Liver (tissue), 9 donors: ENCODE data around the gene CDHR5. TPM values are rescaled to one million over a fixed set of nuclear protein-coding genes. Genes with fewer than 3 reads are reported as not detected.

Experiments used
- DNase-seq: peaks from one replicate; pipeline ENCODE4 v3.0.0-alpha.2; 2017; ENCODE audit warnings: low spot score
- H3K27ac ChIP-seq, 2 donors: one replicate each; pipeline ENCODE4 v1.7.0; 2013; ENCODE audit warnings: inconsistent platforms in 2 of 2, low read length in 2 of 2, control low read depth in 1 of 2, low read depth in 1 of 2, mild to moderate bottlenecking in 1 of 2
- H3K27me3 ChIP-seq, 4 donors: one replicate each; pipeline versions ENCODE4 v1.6.1 to v1.7.0; 2013; ENCODE audit warnings: low read length in 3 of 4, inconsistent platforms in 1 of 4, mild to moderate bottlenecking in 1 of 4, moderate library complexity in 1 of 4; ENCODE audit not compliant: control insufficient read depth in 4 of 4, insufficient read depth in 4 of 4
- H3K36me3 ChIP-seq, 4 donors: one replicate each; pipeline versions ENCODE4 v1.6.1 to v1.7.0; 2013; ENCODE audit warnings: low read length in 3 of 4, mild to moderate bottlenecking in 3 of 4, low read depth in 1 of 4, moderate library complexity in 1 of 4; ENCODE audit not compliant: control insufficient read depth in 4 of 4, insufficient read depth in 3 of 4
- H3K4me1 ChIP-seq, 4 donors: one replicate each; pipeline versions ENCODE4 v1.6.1 to v1.7.0; 2013; ENCODE audit warnings: low read length in 3 of 4, mild to moderate bottlenecking in 3 of 4, moderate library complexity in 1 of 4; ENCODE audit not compliant: control insufficient read depth in 4 of 4, insufficient read depth in 4 of 4
- H3K4me3 ChIP-seq, 3 donors: one replicate each; pipeline versions ENCODE4 v1.6.1 to v1.7.0; 2013; ENCODE audit warnings: low read length in 3 of 3, control low read depth in 1 of 3, low read depth in 1 of 3, mild to moderate bottlenecking in 1 of 3
- H3K9ac ChIP-seq, 2 donors: one replicate each; pipeline ENCODE4 v1.7.0; 2013; ENCODE audit warnings: low read length in 2 of 2, mild to moderate bottlenecking in 2 of 2, moderate library complexity in 2 of 2, control low read depth in 1 of 2, low read depth in 1 of 2
- H3K9me3 ChIP-seq, 4 donors: one replicate each; pipeline versions ENCODE4 v1.6.1 to v1.7.0; 2013; ENCODE audit warnings: low read length in 3 of 4; ENCODE audit not compliant: control insufficient read depth in 4 of 4
- EGR1 ChIP-seq, 2 donors: IDR thresholded peaks; 2 replicates each; pipeline ENCODE4 v1.6.1; 2016 to 2018; ENCODE audit warnings: antibody characterized with exemption in 2 of 2, low read depth in 2 of 2
- FOXA1 ChIP-seq: IDR thresholded peaks from 2 replicates; pipeline ENCODE4 v1.6.1; 2016; ENCODE audit warnings: antibody characterized with exemption
- FOXA2 ChIP-seq: IDR thresholded peaks from 2 replicates; pipeline ENCODE4 v1.6.1; 2016; ENCODE audit warnings: antibody characterized with exemption
- GABPA ChIP-seq, 2 donors: IDR thresholded peaks in 1 of 2; conservative IDR thresholded peaks in 1 of 2; 2 replicates each; pipeline ENCODE4 v1.6.1; 2016; ENCODE audit warnings: antibody characterized with exemption in 2 of 2, mild to moderate bottlenecking in 1 of 2, moderate library complexity in 1 of 2
- HNF4A ChIP-seq, 2 donors: conservative IDR thresholded peaks; 2 replicates each; pipeline ENCODE4 v1.6.1; 2016; ENCODE audit warnings: antibody characterized with exemption in 2 of 2, mild to moderate bottlenecking in 2 of 2
- HNF4G ChIP-seq: IDR thresholded peaks from 2 replicates; pipeline ENCODE4 v1.6.1; 2016; ENCODE audit warnings: antibody characterized with exemption
- JUND ChIP-seq, 2 donors: IDR thresholded peaks; 2 replicates each; pipeline ENCODE4 v1.6.1; 2016; ENCODE audit warnings: antibody characterized with exemption in 2 of 2
- NR2F2 ChIP-seq: IDR thresholded peaks from 2 replicates; pipeline ENCODE4 v1.6.1; 2016; ENCODE audit warnings: antibody characterized with exemption
- RAD21 ChIP-seq, 2 donors: IDR thresholded peaks; 2 replicates each; pipeline ENCODE4 v1.6.1; 2016; ENCODE audit warnings: antibody characterized with exemption in 2 of 2, mild to moderate bottlenecking in 2 of 2
- RXRA ChIP-seq, 2 donors: IDR thresholded peaks; 2 replicates each; pipeline ENCODE4 v1.6.1; 2017 to 2018; ENCODE audit warnings: antibody characterized with exemption in 2 of 2, mild to moderate bottlenecking in 1 of 2
- SP1 ChIP-seq: IDR thresholded peaks from 2 replicates; pipeline ENCODE4 v1.6.1; 2018; ENCODE audit warnings: antibody characterized with exemption, mild to moderate bottlenecking
- TAF1 ChIP-seq: conservative IDR thresholded peaks from 2 replicates; pipeline ENCODE4 v1.6.1; 2016; ENCODE audit warnings: antibody characterized with exemption, mild to moderate bottlenecking
- YY1 ChIP-seq: IDR thresholded peaks from 2 replicates; pipeline ENCODE4 v1.6.1; 2016; ENCODE audit warnings: antibody characterized with exemption, mild to moderate bottlenecking
- WGBS: extraction: QIAGEN DNeasy Blood & Tissue Kit; methylation state at CpG from one replicate; pipeline ENCODE4 v1.1.7; 2013; 5-methylcytosine and 5-hydroxymethylcytosine counted together
- polyA plus RNA-seq, 2 donors: library from polyadenylated mRNA; stranded (reverse) in 1 of 2; unstranded in 1 of 2; fragments of 200-250 nt in 1 of 2; fragments of >200 nt in 1 of 2; fragmentation: Nextera tagmentation in 1 of 2; extraction: Ambion mirVana in 1 of 2; gene quantifications; one replicate each; pipeline versions ENCODE4 v1.2.1 to v1.2.3, GENCODE V29; 2013 to 2015
- total RNA-seq, 2 donors: library from RNA; depleted of rRNA; stranded (reverse); fragments of >200 nt; gene quantifications; one replicate each; pipeline ENCODE4 v1.2.3, GENCODE V29; 2014
- TF ChIP-seq, protein P1 (sequence below): IDR thresholded peaks from 2 replicates; pipeline ENCODE4 v1.6.1; 2016; ENCODE audit warnings: antibody characterized with exemption
- TF ChIP-seq, protein P2 (sequence below): fragments of 150-350 bp; IDR thresholded peaks from 2 replicates; pipeline ENCODE4 v1.5.1; 2017; ENCODE audit warnings: improper control_type of control experiment, low read depth, low read length; ENCODE audit not compliant: missing input control
- TF ChIP-seq, protein P3 (sequence below): IDR thresholded peaks from 2 replicates; pipeline ENCODE4 v1.6.1; 2016; ENCODE audit warnings: antibody characterized with exemption
- TF ChIP-seq, protein P4 (sequence below): IDR thresholded peaks from 2 replicates; pipeline ENCODE4 v1.6.1; 2016; ENCODE audit warnings: antibody characterized with exemption, mild to moderate bottlenecking
- TF ChIP-seq, protein P5 (sequence below): IDR thresholded peaks from 2 replicates; pipeline ENCODE4 v1.6.1; 2016; ENCODE audit warnings: antibody characterized with exemption
- donor health status: healthy.
- donor health status: healthy.
- donor health status: healthy.
- donor health status: healthy.
- donor health status: healthy.

Gene CDHR5
- total and polyA plus RNA-seq, 4 donors: 29.4 to 86.2 (median 57.2) TPM

DNA sequence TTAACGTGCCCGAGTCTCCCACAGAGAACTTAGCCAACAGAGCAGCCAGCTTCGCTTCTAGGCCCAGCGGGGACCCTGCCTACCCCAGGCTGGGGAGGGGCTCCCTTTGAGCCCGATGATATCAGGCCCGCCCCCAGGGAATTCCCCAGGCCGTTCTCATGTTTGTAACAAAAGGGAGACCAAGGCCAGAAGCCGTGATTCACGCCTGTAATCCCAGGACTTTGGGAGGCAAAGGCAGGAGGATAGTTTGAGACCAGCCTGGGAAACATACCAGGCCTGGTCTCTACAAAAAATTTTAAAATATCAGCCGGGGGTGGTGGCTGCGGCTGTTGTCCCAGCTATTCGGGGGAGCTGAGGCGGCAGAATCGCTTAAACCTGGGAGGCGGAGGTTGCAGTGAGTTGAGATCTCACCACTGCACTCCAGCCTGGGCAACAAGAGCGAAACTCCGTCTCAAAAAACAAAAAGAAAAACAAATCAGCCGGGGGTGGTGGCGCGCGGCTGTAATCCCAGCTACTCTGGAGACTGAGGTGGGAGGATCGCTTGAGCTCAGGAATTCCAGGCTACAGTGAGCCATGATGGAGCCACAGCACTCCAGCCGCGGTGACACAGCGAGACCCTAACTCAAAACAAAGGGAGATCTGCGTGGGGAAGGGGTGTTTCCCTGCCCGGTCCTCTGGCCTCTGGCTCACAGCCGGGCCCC lies 14.0 kb upstream of the CDHR5 start:
- H3K4me3 ChIP-seq: no peak overlapping the region

More for the DNA sequence above, 14.0 kb upstream of the CDHR5 start:
- H3K4me1 ChIP-seq: peaks cover 3 to 20% (median 7%) of the 10 kb centered on the region in 4 donors
- H3K9me3 ChIP-seq: no peaks in the 10 kb centered on the region
- H3K36me3 ChIP-seq: peaks cover 0 to 5% (median under 1%) of the 10 kb centered on the region in 4 donors
- TF ChIP-seq FOXA2: no peak
- no peak for TF ChIP-seq HNF4A (conservative IDR thresholded peaks at IDR 0.05)
- TF ChIP-seq EGR1 (IDR thresholded peaks at IDR 0.05; ENCODE audit: low read depth in 2 of 2): no peak
- TF ChIP-seq HNF4G: no peak
- TF ChIP-seq YY1: no peak
- no peak for TF ChIP-seq TAF1
- TF ChIP-seq JUND (IDR thresholded peaks at IDR 0.05): no peak
- TF ChIP-seq, protein P1, sequence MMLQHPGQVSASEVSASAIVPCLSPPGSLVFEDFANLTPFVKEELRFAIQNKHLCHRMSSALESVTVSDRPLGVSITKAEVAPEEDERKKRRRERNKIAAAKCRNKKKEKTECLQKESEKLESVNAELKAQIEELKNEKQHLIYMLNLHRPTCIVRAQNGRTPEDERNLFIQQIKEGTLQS: no peak
- TF ChIP-seq GABPA (IDR thresholded peaks at IDR 0.05 in 1 of 2, conservative IDR thresholded peaks at IDR 0.05 in 1 of 2): no peak
- TF ChIP-seq RAD21 (IDR thresholded peaks at IDR 0.05): no peak
- no peak for TF ChIP-seq NR2F2
- TF ChIP-seq, protein P2, sequence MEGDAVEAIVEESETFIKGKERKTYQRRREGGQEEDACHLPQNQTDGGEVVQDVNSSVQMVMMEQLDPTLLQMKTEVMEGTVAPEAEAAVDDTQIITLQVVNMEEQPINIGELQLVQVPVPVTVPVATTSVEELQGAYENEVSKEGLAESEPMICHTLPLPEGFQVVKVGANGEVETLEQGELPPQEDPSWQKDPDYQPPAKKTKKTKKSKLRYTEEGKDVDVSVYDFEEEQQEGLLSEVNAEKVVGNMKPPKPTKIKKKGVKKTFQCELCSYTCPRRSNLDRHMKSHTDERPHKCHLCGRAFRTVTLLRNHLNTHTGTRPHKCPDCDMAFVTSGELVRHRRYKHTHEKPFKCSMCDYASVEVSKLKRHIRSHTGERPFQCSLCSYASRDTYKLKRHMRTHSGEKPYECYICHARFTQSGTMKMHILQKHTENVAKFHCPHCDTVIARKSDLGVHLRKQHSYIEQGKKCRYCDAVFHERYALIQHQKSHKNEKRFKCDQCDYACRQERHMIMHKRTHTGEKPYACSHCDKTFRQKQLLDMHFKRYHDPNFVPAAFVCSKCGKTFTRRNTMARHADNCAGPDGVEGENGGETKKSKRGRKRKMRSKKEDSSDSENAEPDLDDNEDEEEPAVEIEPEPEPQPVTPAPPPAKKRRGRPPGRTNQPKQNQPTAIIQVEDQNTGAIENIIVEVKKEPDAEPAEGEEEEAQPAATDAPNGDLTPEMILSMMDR: no peak
- TF ChIP-seq FOXA1: no peak
- TF ChIP-seq, protein P3, sequence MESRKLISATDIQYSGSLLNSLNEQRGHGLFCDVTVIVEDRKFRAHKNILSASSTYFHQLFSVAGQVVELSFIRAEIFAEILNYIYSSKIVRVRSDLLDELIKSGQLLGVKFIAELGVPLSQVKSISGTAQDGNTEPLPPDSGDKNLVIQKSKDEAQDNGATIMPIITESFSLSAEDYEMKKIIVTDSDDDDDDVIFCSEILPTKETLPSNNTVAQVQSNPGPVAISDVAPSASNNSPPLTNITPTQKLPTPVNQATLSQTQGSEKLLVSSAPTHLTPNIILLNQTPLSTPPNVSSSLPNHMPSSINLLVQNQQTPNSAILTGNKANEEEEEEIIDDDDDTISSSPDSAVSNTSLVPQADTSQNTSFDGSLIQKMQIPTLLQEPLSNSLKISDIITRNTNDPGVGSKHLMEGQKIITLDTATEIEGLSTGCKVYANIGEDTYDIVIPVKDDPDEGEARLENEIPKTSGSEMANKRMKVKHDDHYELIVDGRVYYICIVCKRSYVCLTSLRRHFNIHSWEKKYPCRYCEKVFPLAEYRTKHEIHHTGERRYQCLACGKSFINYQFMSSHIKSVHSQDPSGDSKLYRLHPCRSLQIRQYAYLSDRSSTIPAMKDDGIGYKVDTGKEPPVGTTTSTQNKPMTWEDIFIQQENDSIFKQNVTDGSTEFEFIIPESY: no peak
- TF ChIP-seq, protein P4, sequence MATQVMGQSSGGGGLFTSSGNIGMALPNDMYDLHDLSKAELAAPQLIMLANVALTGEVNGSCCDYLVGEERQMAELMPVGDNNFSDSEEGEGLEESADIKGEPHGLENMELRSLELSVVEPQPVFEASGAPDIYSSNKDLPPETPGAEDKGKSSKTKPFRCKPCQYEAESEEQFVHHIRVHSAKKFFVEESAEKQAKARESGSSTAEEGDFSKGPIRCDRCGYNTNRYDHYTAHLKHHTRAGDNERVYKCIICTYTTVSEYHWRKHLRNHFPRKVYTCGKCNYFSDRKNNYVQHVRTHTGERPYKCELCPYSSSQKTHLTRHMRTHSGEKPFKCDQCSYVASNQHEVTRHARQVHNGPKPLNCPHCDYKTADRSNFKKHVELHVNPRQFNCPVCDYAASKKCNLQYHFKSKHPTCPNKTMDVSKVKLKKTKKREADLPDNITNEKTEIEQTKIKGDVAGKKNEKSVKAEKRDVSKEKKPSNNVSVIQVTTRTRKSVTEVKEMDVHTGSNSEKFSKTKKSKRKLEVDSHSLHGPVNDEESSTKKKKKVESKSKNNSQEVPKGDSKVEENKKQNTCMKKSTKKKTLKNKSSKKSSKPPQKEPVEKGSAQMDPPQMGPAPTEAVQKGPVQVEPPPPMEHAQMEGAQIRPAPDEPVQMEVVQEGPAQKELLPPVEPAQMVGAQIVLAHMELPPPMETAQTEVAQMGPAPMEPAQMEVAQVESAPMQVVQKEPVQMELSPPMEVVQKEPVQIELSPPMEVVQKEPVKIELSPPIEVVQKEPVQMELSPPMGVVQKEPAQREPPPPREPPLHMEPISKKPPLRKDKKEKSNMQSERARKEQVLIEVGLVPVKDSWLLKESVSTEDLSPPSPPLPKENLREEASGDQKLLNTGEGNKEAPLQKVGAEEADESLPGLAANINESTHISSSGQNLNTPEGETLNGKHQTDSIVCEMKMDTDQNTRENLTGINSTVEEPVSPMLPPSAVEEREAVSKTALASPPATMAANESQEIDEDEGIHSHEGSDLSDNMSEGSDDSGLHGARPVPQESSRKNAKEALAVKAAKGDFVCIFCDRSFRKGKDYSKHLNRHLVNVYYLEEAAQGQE: no peak
- TF ChIP-seq, protein P5, sequence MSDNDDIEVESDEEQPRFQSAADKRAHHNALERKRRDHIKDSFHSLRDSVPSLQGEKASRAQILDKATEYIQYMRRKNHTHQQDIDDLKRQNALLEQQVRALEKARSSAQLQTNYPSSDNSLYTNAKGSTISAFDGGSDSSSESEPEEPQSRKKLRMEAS: no peak
- TF ChIP-seq RXRA (IDR thresholded peaks at IDR 0.05): no peak
- no peak for TF ChIP-seq SP1
- H3K27ac ChIP-seq: no peak overlapping the region
- H3K9ac ChIP-seq: no peak overlapping the region
- 79% methylated on average over 28 of the region's 28 CpGs for WGBS
- DNase-seq: no peak
- H3K27me3 ChIP-seq: no peaks in the 10 kb centered on the region
